ENCODE measurements around the gene WDR45B.

- TF ChIP-seq CTCF (IDR thresholded peaks at IDR 0.05): no peak
- no peak for TF ChIP-seq POLR2A (IDR thresholded peaks at IDR 0.05)
These were observed 58.4 kb downstream of the WDR45B start for GRCh38 chr17:82589851-82590180.

Data from body of pancreas (tissue), 4 donors.